ENCODE data around the gene IFT57.

GRCh38 chr3:108122276-108122675, 99.9 kb downstream of the IFT57 start:
- TF ChIP-seq, protein P1, sequence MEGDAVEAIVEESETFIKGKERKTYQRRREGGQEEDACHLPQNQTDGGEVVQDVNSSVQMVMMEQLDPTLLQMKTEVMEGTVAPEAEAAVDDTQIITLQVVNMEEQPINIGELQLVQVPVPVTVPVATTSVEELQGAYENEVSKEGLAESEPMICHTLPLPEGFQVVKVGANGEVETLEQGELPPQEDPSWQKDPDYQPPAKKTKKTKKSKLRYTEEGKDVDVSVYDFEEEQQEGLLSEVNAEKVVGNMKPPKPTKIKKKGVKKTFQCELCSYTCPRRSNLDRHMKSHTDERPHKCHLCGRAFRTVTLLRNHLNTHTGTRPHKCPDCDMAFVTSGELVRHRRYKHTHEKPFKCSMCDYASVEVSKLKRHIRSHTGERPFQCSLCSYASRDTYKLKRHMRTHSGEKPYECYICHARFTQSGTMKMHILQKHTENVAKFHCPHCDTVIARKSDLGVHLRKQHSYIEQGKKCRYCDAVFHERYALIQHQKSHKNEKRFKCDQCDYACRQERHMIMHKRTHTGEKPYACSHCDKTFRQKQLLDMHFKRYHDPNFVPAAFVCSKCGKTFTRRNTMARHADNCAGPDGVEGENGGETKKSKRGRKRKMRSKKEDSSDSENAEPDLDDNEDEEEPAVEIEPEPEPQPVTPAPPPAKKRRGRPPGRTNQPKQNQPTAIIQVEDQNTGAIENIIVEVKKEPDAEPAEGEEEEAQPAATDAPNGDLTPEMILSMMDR (IDR thresholded peaks at IDR 0.05) = no peak
- TF ChIP-seq EZH2 (IDR thresholded peaks at IDR 0.05) = no peak
